Endothelial cell of umbilical vein (primary cell): ENCODE results near the gene LGR4. TPM values are rescaled to one million over a fixed set of nuclear protein-coding genes. Genes with fewer than 3 reads are reported as not detected.

ENCODE experiments used
- BruUV-seq: library from RNA; stranded (reverse); fragments of 400-500 nt; replicated peaks from 2 replicates; lab custom pipeline; 2021; lab: Mats Ljungman, UMichigan
- CTCF ChIA-PET: fragments of 300-600, 350-600 bp; sonication (Branson Sonifier 250); formaldehyde crosslinking; loops from one replicate; lab custom pipeline; 2021; ENCODE audit warnings: antibody characterized with exemption, inconsistent platforms; lab: Charles Lee
- POLR2A ChIA-PET: fragments of 300-600, 350-600 bp; sonication (Branson Sonifier 250); formaldehyde crosslinking; loops from one replicate; lab custom pipeline; 2021; ENCODE audit warnings: antibody characterized with exemption, inconsistent platforms; lab: Charles Lee
- DNase-seq: peaks from one replicate; pipeline ENCODE4 v3.0.0-alpha.2; 2011; ENCODE audit warnings: low read depth, low spot score
- FAIRE-seq: peaks from 2 replicates; lab custom pipeline; 2011; peaks lifted over from hg19 to GRCh38; lab: Jason Lieb, UNC
- H2AFZ ChIP-seq: 2 replicates; pipeline ENCODE4 v1.6.0; 2012; ENCODE audit warnings: low read depth, low read length, control low read depth, inconsistent platforms
- H3K27ac ChIP-seq: 2 replicates; pipeline ENCODE4 v1.5.1; 2011; ENCODE audit warnings: low read depth, mild to moderate bottlenecking, control low read depth, low read length, moderate library complexity; ENCODE audit not compliant: insufficient read depth
- H3K27me3 ChIP-seq, 2 experiments: 2 replicates each; pipeline versions ENCODE4 v1.6.0 to v1.6.1; 2011; ENCODE audit warnings: low read length in 2 of 2, mixed read lengths in 1 of 2; ENCODE audit not compliant: control insufficient read depth in 2 of 2, insufficient read depth in 2 of 2
- H3K36me3 ChIP-seq, 2 experiments: 2 replicates in 1 of 2; 3 replicates in 1 of 2; pipeline ENCODE4 v1.5.1; 2011; ENCODE audit warnings: low read length in 2 of 2, mild to moderate bottlenecking in 1 of 2, moderate library complexity in 1 of 2; ENCODE audit not compliant: control insufficient read depth in 2 of 2, insufficient read depth in 2 of 2; ENCODE audit errors: extremely low read depth in 1 of 2
- H3K4me1 ChIP-seq: 3 replicates; pipeline ENCODE4 v1.5.1; 2011; ENCODE audit warnings: mild to moderate bottlenecking, low read length; ENCODE audit not compliant: control insufficient read depth, insufficient read depth; ENCODE audit errors: extremely low read depth
- H3K4me2 ChIP-seq: 2 replicates; pipeline ENCODE4 v1.6.1; 2011; ENCODE audit warnings: low read length, control low read depth, mixed read lengths; ENCODE audit not compliant: insufficient read depth
- H3K4me3 ChIP-seq, 3 experiments: fragments of 200-600 bp in 1 of 3; sonication (generic), shearing (Covaris generic) in 1 of 3; replicated peaks in 1 of 3; 2 replicates each; pipeline ENCODE4 v1.5.1; 2011 to 2016; ENCODE audit warnings: control low read depth in 3 of 3, low read length in 3 of 3, mild to moderate bottlenecking in 2 of 3, inconsistent platforms in 1 of 3, low read depth in 1 of 3, moderate library complexity in 1 of 3; ENCODE audit not compliant: insufficient read depth in 1 of 3
- H3K79me2 ChIP-seq: 2 replicates; pipeline ENCODE4 v1.6.0; 2012; ENCODE audit warnings: low read length, inconsistent platforms; ENCODE audit not compliant: control insufficient read depth, insufficient read depth
- H3K9ac ChIP-seq: replicated peaks from 2 replicates; pipeline ENCODE3; 2011; ENCODE audit warnings: low read length, control low read depth; ENCODE audit not compliant: insufficient read depth; ENCODE audit errors: extremely low read depth
- H3K9me1 ChIP-seq: replicated peaks from 3 replicates; pipeline ENCODE4 v1.6.0; 2011; ENCODE audit warnings: mild to moderate bottlenecking, low read length; ENCODE audit not compliant: control insufficient read depth, insufficient read depth; ENCODE audit errors: extremely low read depth
- H3K9me3 ChIP-seq: replicated peaks from 2 replicates; pipeline ENCODE4 v1.5.1; 2012; ENCODE audit warnings: low read length, inconsistent platforms; ENCODE audit not compliant: control insufficient read depth, insufficient read depth
- H4K20me1 ChIP-seq: replicated peaks from 2 replicates; pipeline ENCODE3; 2011; ENCODE audit warnings: mild to moderate bottlenecking, low read length; ENCODE audit not compliant: control insufficient read depth, insufficient read depth; ENCODE audit errors: extremely low read depth
- EZH2 ChIP-seq: IDR thresholded peaks from 2 replicates; pipeline ENCODE4 v1.6.1; 2012; ENCODE audit warnings: borderline replicate concordance, low read depth, mild to moderate bottlenecking, moderate library complexity, low read length, inconsistent platforms; ENCODE audit not compliant: severe bottlenecking
- FOS ChIP-seq: IDR thresholded peaks from 2 replicates; pipeline ENCODE4 v1.6.1; 2011; ENCODE audit warnings: mild to moderate bottlenecking, low read length, moderate library complexity, borderline replicate concordance; ENCODE audit not compliant: insufficient read depth
- POLR2A ChIP-seq: IDR thresholded peaks from 2 replicates; pipeline ENCODE4 v1.6.1; 2012; ENCODE audit warnings: low read depth, mild to moderate bottlenecking, control low read depth, low read length
- POLR2AphosphoS5 ChIP-seq: IDR thresholded peaks from 2 replicates; pipeline ENCODE4 v1.6.1; 2012; ENCODE audit warnings: low read depth, mild to moderate bottlenecking, control low read depth, low read length, moderate library complexity; ENCODE audit not compliant: insufficient read depth
- dilution Hi-C: fragments of 300-500 bp; cut with MboI; formaldehyde crosslinking; loops from one replicate; pipeline ENCODE4 v1.15.0; 2019; ENCODE audit warnings: low sequenced_read_pairs; ENCODE audit not compliant: extremely low pct_ligation_motif_present
- intact Hi-C: fragments of 100-400 bp; cut with micrococcal nuclease; formaldehyde crosslinking; loops from one replicate; pipeline ENCODE4 v1.10.0; 2022
- polyA plus RNA-seq, 4 experiments: library from polyadenylated mRNA; depleted of rRNA in 3 of 4; stranded (reverse) in 3 of 4; unstranded in 1 of 4; fragments of >200 nt; gene quantifications; 2 replicates each; pipeline versions ENCODE4 v1.2.1 to v1.2.3, GENCODE V29; 2011 to 2012; ENCODE audit warnings: missing spikeins in 1 of 4
- total RNA-seq: library from RNA; stranded (reverse); gene quantifications from 2 replicates; pipeline ENCODE4 v1.2.3, GENCODE V29; 2021

Gene LGR4
- total and polyA plus RNA-seq, 2 donors (not counting 3 experiments of a cell fraction or from before 2014, with no cell fraction given) = 1.3 to 3.1 TPM

- dilution Hi-C loops = no loop called here
- intact Hi-C loops = no loop called here
- Histone ChIP-seq H4K20me1 (no peaks in the 10 kb centered on the region), H3K27me3 (peaks cover 0 to 3% of the 10 kb centered on the region in 2 experiments), H3K4me3 (no peak overlapping the region), H3K9me1 (no peaks in the 10 kb centered on the region), H3K27ac (no peak overlapping the region), H2AFZ (no peak overlapping the region), H3K4me1 (no peaks in the 10 kb centered on the region), H3K4me2 (no peak overlapping the region), H3K79me2 (no peaks in the 10 kb centered on the region), H3K9ac (no peak overlapping the region), H3K9me3 (no peaks in the 10 kb centered on the region), H3K36me3 (no peaks in the 10 kb centered on the region)
- DNase-seq (no peak), FAIRE-seq (no peak)
- POLR2A ChIA-PET = no interaction called here
- CTCF ChIA-PET = interaction anchor here (0.7 to 2.8 kb wide), 2 partner anchors 13 to 71 kb away, joined by 3 to 8 read pairs; no protein-coding TSS in a partner anchor
- TF ChIP-seq EZH2 = no peak
- no TSS peak for BruUV-seq
Observed at GRCh38 chr11:27414644-27415043, 57.9 kb downstream of the LGR4 start.

GRCh38 chr11:27413218-27413617, 59.4 kb downstream of the LGR4 start:
- Histone ChIP-seq H3K9me1 (no peaks in the 10 kb centered on the region), H3K79me2 (no peaks in the 10 kb centered on the region), H3K4me1 (no peaks in the 10 kb centered on the region), H3K4me2 (no peak overlapping the region), H2AFZ (no peak overlapping the region), H3K27ac (no peak overlapping the region), H3K4me3 (no peak overlapping the region), H3K27me3 (peaks cover 0 to 3% of the 10 kb centered on the region in 2 experiments), H3K9me3 (no peaks in the 10 kb centered on the region), H3K36me3 (no peaks in the 10 kb centered on the region), H3K9ac (no peak overlapping the region), H4K20me1 (no peaks in the 10 kb centered on the region)
- no peak for DNase-seq
- FAIRE-seq = no peak
- dilution Hi-C loops = no loop called here
- POLR2A ChIA-PET = no interaction called here
- CTCF ChIA-PET = interaction anchor here (1.2 kb wide), 1 partner anchor 73 kb away, joined by 5 read pairs; no protein-coding TSS in a partner anchor
- TF ChIP-seq POLR2A (no peak), EZH2 (no peak), FOS (no peak), POLR2AphosphoS5 (no peak)
- no TSS peak for BruUV-seq
- intact Hi-C loops = no loop called here
